Measurements from ENCODE around the gene TTN. TPM values are rescaled to one million over a fixed set of nuclear protein-coding genes. Genes with fewer than 3 reads are reported as not detected.

The TTN gene
- total and polyA plus RNA-seq, 2 donors (not counting 1 experiment from before 2014, with no cell fraction given): 0.14 to 0.33 TPM

DNA sequence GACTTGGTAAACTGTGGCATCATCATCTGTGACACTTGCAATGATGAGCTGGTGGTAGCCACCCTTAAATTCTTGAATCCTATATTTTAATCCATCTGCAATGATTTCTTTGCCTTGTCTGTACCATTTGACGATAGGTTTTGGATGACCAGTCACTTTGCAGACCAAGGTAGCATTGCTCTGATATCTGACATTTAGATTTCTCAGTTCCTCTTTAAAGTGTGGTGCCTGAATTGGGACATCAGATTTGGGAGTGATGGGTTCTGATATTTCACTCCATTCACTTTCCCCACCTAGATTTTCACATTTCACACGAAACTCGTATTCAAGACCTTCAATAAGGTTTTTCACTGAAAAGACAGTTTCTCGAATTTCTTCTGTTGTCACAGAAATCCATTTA, 271.2 kb downstream of the TTN start:
- Histone ChIP-seq H3K79me2 (ENCODE audit: control insufficient read depth, insufficient read depth, low read length) (no peaks in the 10 kb centered on the region), H3K4me2 (ENCODE audit: extremely low read depth, insufficient read depth, low read length) (no peak overlapping the region), H3K27ac (ENCODE audit: insufficient read depth, low read length) (no peak overlapping the region), H3K9me3 (ENCODE audit: control insufficient read depth, insufficient read depth, low read depth, low read length) (no peaks in the 10 kb centered on the region), H3K4me3 (replicated peaks in 1 of 4; ENCODE audit: control extremely low read depth in 1 of 4, insufficient read depth in 1 of 4, low read depth in 3 of 4, low read length in 4 of 4) (no peak overlapping the region), H4K20me1 (ENCODE audit: control insufficient read depth, extremely low read depth, insufficient read depth, low read length) (no peaks in the 10 kb centered on the region), H3K9ac (ENCODE audit: insufficient read depth, low read length) (no peak overlapping the region), H3K4me1 (ENCODE audit: control insufficient read depth, extremely low read depth, insufficient read depth, low read length) (no peaks in the 10 kb centered on the region), H2AFZ (ENCODE audit: low read length) (no peak overlapping the region), H3K36me3 (ENCODE audit: control insufficient read depth, insufficient read depth, low read length) (no peaks in the 10 kb centered on the region), H3K27me3 (ENCODE audit: control insufficient read depth, insufficient read depth, low read length) (no peaks in the 10 kb centered on the region)
- no peak for DNase-seq (ENCODE audit: low read depth in 2 of 2)
- no peak for TF ChIP-seq EZH2 (IDR thresholded peaks at IDR 0.05; ENCODE audit: low read length, missing control alignments)
- TF ChIP-seq, protein P1, sequence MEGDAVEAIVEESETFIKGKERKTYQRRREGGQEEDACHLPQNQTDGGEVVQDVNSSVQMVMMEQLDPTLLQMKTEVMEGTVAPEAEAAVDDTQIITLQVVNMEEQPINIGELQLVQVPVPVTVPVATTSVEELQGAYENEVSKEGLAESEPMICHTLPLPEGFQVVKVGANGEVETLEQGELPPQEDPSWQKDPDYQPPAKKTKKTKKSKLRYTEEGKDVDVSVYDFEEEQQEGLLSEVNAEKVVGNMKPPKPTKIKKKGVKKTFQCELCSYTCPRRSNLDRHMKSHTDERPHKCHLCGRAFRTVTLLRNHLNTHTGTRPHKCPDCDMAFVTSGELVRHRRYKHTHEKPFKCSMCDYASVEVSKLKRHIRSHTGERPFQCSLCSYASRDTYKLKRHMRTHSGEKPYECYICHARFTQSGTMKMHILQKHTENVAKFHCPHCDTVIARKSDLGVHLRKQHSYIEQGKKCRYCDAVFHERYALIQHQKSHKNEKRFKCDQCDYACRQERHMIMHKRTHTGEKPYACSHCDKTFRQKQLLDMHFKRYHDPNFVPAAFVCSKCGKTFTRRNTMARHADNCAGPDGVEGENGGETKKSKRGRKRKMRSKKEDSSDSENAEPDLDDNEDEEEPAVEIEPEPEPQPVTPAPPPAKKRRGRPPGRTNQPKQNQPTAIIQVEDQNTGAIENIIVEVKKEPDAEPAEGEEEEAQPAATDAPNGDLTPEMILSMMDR (conservative IDR thresholded peaks at IDR 0.05 in 1 of 2, IDR thresholded peaks at IDR 0.05 in 1 of 2; ENCODE audit: low read depth in 1 of 2, low read length in 2 of 2): no peak

DNA sequence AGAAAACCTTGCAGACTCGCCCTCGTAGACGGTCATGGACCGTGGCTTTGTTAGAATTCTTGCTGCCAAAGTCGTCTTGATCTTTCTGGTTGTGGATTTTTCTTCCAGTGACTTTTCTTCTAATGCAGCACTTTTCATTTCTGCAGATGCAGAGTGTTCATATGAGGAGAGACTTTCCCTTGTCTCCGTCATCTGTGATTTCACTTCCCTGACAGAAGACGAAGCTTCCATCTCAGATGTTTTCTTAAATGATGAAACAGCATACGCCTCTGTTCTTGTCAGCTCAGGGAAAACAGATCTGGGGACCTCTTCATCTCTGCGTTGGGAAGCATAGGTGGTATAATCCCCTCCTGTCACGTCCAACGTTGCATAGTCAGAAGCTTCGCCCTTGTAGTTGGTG, 276.1 kb downstream of the TTN start:
- Histone ChIP-seq H3K27ac (ENCODE audit: insufficient read depth, low read length) (no peak overlapping the region), H3K9ac (ENCODE audit: insufficient read depth, low read length) (no peak overlapping the region), H2AFZ (ENCODE audit: low read length) (no peak overlapping the region), H3K4me3 (replicated peaks in 1 of 4; ENCODE audit: control extremely low read depth in 1 of 4, insufficient read depth in 1 of 4, low read depth in 3 of 4, low read length in 4 of 4) (no peak overlapping the region), H3K4me2 (ENCODE audit: extremely low read depth, insufficient read depth, low read length) (no peak overlapping the region), H3K9me3 (ENCODE audit: control insufficient read depth, insufficient read depth, low read depth, low read length) (no peaks in the 10 kb centered on the region), H3K36me3 (ENCODE audit: control insufficient read depth, insufficient read depth, low read length) (no peaks in the 10 kb centered on the region), H3K4me1 (ENCODE audit: control insufficient read depth, extremely low read depth, insufficient read depth, low read length) (no peaks in the 10 kb centered on the region), H3K79me2 (ENCODE audit: control insufficient read depth, insufficient read depth, low read length) (peaks cover 7% of the 10 kb centered on the region), H3K27me3 (ENCODE audit: control insufficient read depth, insufficient read depth, low read length) (no peaks in the 10 kb centered on the region), H4K20me1 (ENCODE audit: control insufficient read depth, extremely low read depth, insufficient read depth, low read length) (no peaks in the 10 kb centered on the region)
- no peak for TF ChIP-seq EZH2 (IDR thresholded peaks at IDR 0.05; ENCODE audit: low read length, missing control alignments)
- TF ChIP-seq, protein P1 (conservative IDR thresholded peaks at IDR 0.05 in 1 of 2, IDR thresholded peaks at IDR 0.05 in 1 of 2; ENCODE audit: low read depth in 1 of 2, low read length in 2 of 2): no peak
- DNase-seq (ENCODE audit: low read depth in 2 of 2): no peak

DNA sequence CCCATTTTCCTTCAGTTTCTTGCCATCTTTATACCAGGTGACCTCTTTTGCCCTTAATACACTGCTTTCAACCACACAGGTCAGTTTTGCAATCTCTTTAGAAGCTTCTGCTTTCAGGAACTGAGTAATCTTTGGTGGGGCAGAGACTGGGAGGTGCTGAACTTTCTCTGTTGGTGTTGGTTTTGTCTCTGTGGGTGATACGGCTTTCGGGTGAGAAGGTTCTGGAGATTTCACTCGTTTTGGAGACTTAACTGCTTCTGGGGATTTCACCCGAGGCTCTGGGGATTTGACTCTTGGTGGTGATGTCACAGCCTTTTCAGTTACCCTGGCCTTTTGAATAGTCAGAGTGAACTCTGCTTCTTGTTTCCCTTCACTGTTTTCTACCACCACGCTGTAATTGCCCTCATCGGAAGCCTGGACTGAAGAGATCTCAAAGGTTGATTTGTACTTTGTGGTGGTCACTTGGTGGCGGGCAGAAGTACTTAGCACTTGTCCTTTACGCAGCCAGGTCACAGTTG, 276.5 kb downstream of the TTN start:
- no peak overlapping the region for H3K4me3 ChIP-seq (replicated peaks in 1 of 4; ENCODE audit: control extremely low read depth in 1 of 4, insufficient read depth in 1 of 4, low read depth in 3 of 4, low read length in 4 of 4)
- no peaks in the 10 kb centered on the region for H4K20me1 ChIP-seq (ENCODE audit: control insufficient read depth, extremely low read depth, insufficient read depth, low read length)
- no peak for TF ChIP-seq EZH2 (IDR thresholded peaks at IDR 0.05; ENCODE audit: low read length, missing control alignments)
- TF ChIP-seq, protein P1 (conservative IDR thresholded peaks at IDR 0.05 in 1 of 2, IDR thresholded peaks at IDR 0.05 in 1 of 2; ENCODE audit: low read depth in 1 of 2, low read length in 2 of 2): no peak
- peaks cover 7% of the 10 kb centered on the region for H3K79me2 ChIP-seq (ENCODE audit: control insufficient read depth, insufficient read depth, low read length)
- no peaks in the 10 kb centered on the region for H3K4me1 ChIP-seq (ENCODE audit: control insufficient read depth, extremely low read depth, insufficient read depth, low read length)
- no peak for DNase-seq (ENCODE audit: low read depth in 2 of 2)
- no peaks in the 10 kb centered on the region for H3K36me3 ChIP-seq (ENCODE audit: control insufficient read depth, insufficient read depth, low read length)
- H3K27ac ChIP-seq (ENCODE audit: insufficient read depth, low read length): no peak overlapping the region
- no peaks in the 10 kb centered on the region for H3K9me3 ChIP-seq (ENCODE audit: control insufficient read depth, insufficient read depth, low read depth, low read length)
- no peak overlapping the region for H3K4me2 ChIP-seq (ENCODE audit: extremely low read depth, insufficient read depth, low read length)
- no peak overlapping the region for H3K9ac ChIP-seq (ENCODE audit: insufficient read depth, low read length)
- H3K27me3 ChIP-seq (ENCODE audit: control insufficient read depth, insufficient read depth, low read length): no peaks in the 10 kb centered on the region
- H2AFZ ChIP-seq (ENCODE audit: low read length): no peak overlapping the region

Measured in fibroblast of lung (primary cell).